ENCODE measurements around the gene NCBP3.

NCBP3 gene

DNA sequence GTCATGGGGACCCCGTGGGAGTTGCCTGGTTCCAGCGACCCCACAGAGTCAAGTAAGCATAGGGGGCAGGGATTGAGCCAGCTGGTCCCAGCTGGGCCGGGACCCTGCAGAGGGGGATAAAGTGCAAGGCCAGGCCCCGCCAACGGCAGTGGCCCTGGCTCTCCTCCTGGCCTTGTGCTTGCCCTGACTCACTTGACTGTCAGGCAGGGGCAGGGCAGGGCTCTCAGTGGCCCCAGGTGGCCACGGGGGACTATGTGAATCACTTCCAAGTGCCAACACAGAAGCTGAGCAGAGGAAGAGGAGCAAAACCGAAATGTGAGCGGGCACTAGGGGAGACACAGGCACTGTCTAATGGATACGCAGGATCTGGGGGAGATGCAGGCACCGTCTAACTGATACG, 21.6 kb upstream of the NCBP3 start:
- no peak overlapping the region for H3K9ac ChIP-seq (ENCODE audit: low read depth, low read length)
- no peak overlapping the region for H3K27ac ChIP-seq (ENCODE audit: low read length)
- no peak overlapping the region for H2AFZ ChIP-seq (ENCODE audit: low read depth, low read length)
- TF ChIP-seq, protein P1, sequence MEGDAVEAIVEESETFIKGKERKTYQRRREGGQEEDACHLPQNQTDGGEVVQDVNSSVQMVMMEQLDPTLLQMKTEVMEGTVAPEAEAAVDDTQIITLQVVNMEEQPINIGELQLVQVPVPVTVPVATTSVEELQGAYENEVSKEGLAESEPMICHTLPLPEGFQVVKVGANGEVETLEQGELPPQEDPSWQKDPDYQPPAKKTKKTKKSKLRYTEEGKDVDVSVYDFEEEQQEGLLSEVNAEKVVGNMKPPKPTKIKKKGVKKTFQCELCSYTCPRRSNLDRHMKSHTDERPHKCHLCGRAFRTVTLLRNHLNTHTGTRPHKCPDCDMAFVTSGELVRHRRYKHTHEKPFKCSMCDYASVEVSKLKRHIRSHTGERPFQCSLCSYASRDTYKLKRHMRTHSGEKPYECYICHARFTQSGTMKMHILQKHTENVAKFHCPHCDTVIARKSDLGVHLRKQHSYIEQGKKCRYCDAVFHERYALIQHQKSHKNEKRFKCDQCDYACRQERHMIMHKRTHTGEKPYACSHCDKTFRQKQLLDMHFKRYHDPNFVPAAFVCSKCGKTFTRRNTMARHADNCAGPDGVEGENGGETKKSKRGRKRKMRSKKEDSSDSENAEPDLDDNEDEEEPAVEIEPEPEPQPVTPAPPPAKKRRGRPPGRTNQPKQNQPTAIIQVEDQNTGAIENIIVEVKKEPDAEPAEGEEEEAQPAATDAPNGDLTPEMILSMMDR (IDR thresholded peaks at IDR 0.05; ENCODE audit: borderline replicate concordance, extremely low read depth, low read length, poor library complexity, severe bottlenecking) = no peak
- TF ChIP-seq EZH2 (IDR thresholded peaks at IDR 0.05; ENCODE audit: borderline replicate concordance, low read depth, low read length, severe bottlenecking) = no peak
- H3K27me3 ChIP-seq (ENCODE audit: insufficient read depth, low read length, poor library complexity) = no peaks in the 10 kb centered on the region
- peaks cover 5% of the 10 kb centered on the region; the same call in 1 of the 2 replicates for H3K36me3 ChIP-seq (ENCODE audit: insufficient read depth, low read length)
- no peaks in the 10 kb centered on the region; the same call in 1 of the 2 replicates for H4K20me1 ChIP-seq (ENCODE audit: insufficient read depth, low read length)
- H3K4me2 ChIP-seq (ENCODE audit: insufficient read depth, low read length) = no peak overlapping the region
- H3K4me3 ChIP-seq (ENCODE audit: low read depth in 1 of 2, low read length in 2 of 2) = no peak overlapping the region
- DNase-seq = no peak
- no peaks in the 10 kb centered on the region for H3K79me2 ChIP-seq (ENCODE audit: insufficient read depth, low read length)
- no peaks in the 10 kb centered on the region for H3K4me1 ChIP-seq (ENCODE audit: insufficient read depth, low read length)
- H3K9me3 ChIP-seq (ENCODE audit: insufficient read depth, low read length, severe bottlenecking) = no peaks in the 10 kb centered on the region
- ATAC-seq (ENCODE audit: insufficient read depth, low read depth) = no peak

DNA sequence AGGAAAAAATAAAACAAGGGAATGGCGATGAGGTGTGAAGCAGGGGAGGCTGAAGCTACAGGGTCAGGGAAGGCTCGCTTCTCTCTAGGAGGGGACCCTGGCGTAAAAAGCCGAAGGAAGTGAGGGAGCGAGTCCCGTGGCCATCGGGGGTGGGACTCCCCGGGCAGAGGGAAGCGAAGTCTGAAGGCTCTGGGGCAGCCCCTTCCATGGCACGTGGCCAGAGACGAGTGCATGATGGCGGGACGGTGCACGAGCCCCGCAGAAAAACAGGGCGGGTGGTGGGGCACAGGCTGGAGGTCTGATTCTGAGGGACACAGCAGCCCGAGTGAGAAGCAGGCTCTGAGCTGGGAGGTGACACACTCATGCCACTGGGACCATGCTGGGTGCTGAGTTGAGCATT, 21.1 kb upstream of the NCBP3 start:
- no peaks in the 10 kb centered on the region for H3K79me2 ChIP-seq (ENCODE audit: insufficient read depth, low read length)
- H3K27me3 ChIP-seq (ENCODE audit: insufficient read depth, low read length, poor library complexity) = no peaks in the 10 kb centered on the region
- no peak for TF ChIP-seq EZH2 (IDR thresholded peaks at IDR 0.05; ENCODE audit: borderline replicate concordance, low read depth, low read length, severe bottlenecking)
- TF ChIP-seq, protein P1 (IDR thresholded peaks at IDR 0.05; ENCODE audit: borderline replicate concordance, extremely low read depth, low read length, poor library complexity, severe bottlenecking) = no peak
- no peak for ATAC-seq (ENCODE audit: insufficient read depth, low read depth)
- H3K4me1 ChIP-seq (ENCODE audit: insufficient read depth, low read length) = no peaks in the 10 kb centered on the region
- H4K20me1 ChIP-seq (ENCODE audit: insufficient read depth, low read length) = no peaks in the 10 kb centered on the region; the same call in 1 of the 2 replicates
- no peak for DNase-seq
- H3K4me2 ChIP-seq (ENCODE audit: insufficient read depth, low read length) = no peak overlapping the region
- no peak overlapping the region for H2AFZ ChIP-seq (ENCODE audit: low read depth, low read length)
- H3K9ac ChIP-seq (ENCODE audit: low read depth, low read length) = no peak overlapping the region
- no peak overlapping the region for H3K27ac ChIP-seq (ENCODE audit: low read length)
- no peak overlapping the region for H3K4me3 ChIP-seq (ENCODE audit: low read depth in 1 of 2, low read length in 2 of 2)
- H3K9me3 ChIP-seq (ENCODE audit: insufficient read depth, low read length, severe bottlenecking) = no peaks in the 10 kb centered on the region
- peaks cover 3% of the 10 kb centered on the region; the same call in 1 of the 2 replicates for H3K36me3 ChIP-seq (ENCODE audit: insufficient read depth, low read length)

DNA sequence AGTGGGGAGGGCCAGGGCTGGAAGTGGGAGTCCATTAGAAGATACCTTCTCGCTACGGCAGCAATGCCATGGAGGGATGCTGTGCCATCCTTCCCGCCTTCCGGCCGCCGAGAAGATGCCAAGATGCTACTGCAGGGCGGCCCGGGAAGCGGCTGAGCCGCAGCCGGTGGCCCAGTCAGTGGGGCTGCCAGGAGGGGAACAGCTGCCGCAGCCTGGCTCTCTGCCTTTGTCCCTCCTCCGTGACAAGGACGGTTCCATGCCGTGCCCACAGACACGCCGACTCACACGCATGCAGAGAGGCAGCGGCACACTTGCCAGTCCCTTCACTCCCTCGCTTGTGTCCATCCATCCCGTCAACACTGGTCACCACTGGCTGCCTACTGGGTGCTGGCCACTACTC, 20.2 kb upstream of the NCBP3 start:
- Histone ChIP-seq H2AFZ (ENCODE audit: low read depth, low read length) (no peak overlapping the region), H3K9me3 (ENCODE audit: insufficient read depth, low read length, severe bottlenecking) (no peaks in the 10 kb centered on the region), H3K4me1 (ENCODE audit: insufficient read depth, low read length) (no peaks in the 10 kb centered on the region), H3K4me2 (ENCODE audit: insufficient read depth, low read length) (no peak overlapping the region), H3K27me3 (ENCODE audit: insufficient read depth, low read length, poor library complexity) (no peaks in the 10 kb centered on the region), H3K36me3 (ENCODE audit: insufficient read depth, low read length) (no peaks in the 10 kb centered on the region), H3K4me3 (ENCODE audit: low read depth in 1 of 2, low read length in 2 of 2) (no peak overlapping the region), H3K27ac (ENCODE audit: low read length) (no peak overlapping the region), H3K79me2 (ENCODE audit: insufficient read depth, low read length) (no peaks in the 10 kb centered on the region), H3K9ac (ENCODE audit: low read depth, low read length) (no peak overlapping the region), H4K20me1 (ENCODE audit: insufficient read depth, low read length) (no peaks in the 10 kb centered on the region; the same call in 1 of the 2 replicates)
- TF ChIP-seq, protein P1 (IDR thresholded peaks at IDR 0.05; ENCODE audit: borderline replicate concordance, extremely low read depth, low read length, poor library complexity, severe bottlenecking) = no peak
- TF ChIP-seq EZH2 (IDR thresholded peaks at IDR 0.05; ENCODE audit: borderline replicate concordance, low read depth, low read length, severe bottlenecking) = no peak
- no peak for DNase-seq
- no peak for ATAC-seq (ENCODE audit: insufficient read depth, low read depth)

DNA sequence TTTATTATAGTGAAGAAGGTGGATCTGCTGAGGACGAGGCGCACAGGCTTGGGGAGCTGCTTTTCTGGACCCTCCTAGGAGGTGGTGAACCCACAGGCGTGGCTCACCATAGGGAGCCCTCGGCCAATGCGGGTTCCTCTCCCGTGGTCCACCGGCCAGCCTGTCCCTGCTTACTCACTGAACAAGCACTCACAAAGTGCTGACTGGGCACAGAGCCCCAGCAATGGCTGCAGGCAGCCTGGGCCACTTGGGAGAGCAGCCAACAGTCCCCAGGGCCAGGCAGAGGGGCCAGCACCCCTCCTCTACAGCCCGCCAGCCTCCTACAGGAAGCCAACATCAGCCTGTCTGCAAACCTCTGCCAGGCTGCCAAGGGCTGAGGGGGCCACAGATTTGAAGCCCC, 19.1 kb upstream of the NCBP3 start:
- no peak for DNase-seq
- no peak overlapping the region for H3K4me2 ChIP-seq (ENCODE audit: insufficient read depth, low read length)
- no peak overlapping the region for H2AFZ ChIP-seq (ENCODE audit: low read depth, low read length)
- no peaks in the 10 kb centered on the region for H3K9me3 ChIP-seq (ENCODE audit: insufficient read depth, low read length, severe bottlenecking)
- ATAC-seq (ENCODE audit: insufficient read depth, low read depth) = no peak; the same call in 2 of the 3 replicates
- no peaks in the 10 kb centered on the region for H3K4me1 ChIP-seq (ENCODE audit: insufficient read depth, low read length)
- no peak overlapping the region for H3K27ac ChIP-seq (ENCODE audit: low read length)
- no peaks in the 10 kb centered on the region for H3K27me3 ChIP-seq (ENCODE audit: insufficient read depth, low read length, poor library complexity)
- H3K9ac ChIP-seq (ENCODE audit: low read depth, low read length) = no peak overlapping the region
- no peak for TF ChIP-seq EZH2 (IDR thresholded peaks at IDR 0.05; ENCODE audit: borderline replicate concordance, low read depth, low read length, severe bottlenecking)
- TF ChIP-seq, protein P1 (IDR thresholded peaks at IDR 0.05; ENCODE audit: borderline replicate concordance, extremely low read depth, low read length, poor library complexity, severe bottlenecking) = no peak
- no peaks in the 10 kb centered on the region; the same call in 1 of the 2 replicates for H4K20me1 ChIP-seq (ENCODE audit: insufficient read depth, low read length)
- H3K4me3 ChIP-seq (ENCODE audit: low read depth in 1 of 2, low read length in 2 of 2) = no peak overlapping the region
- H3K36me3 ChIP-seq (ENCODE audit: insufficient read depth, low read length) = peaks cover 3% of the 10 kb centered on the region; the same call in 1 of the 2 replicates
- no peaks in the 10 kb centered on the region for H3K79me2 ChIP-seq (ENCODE audit: insufficient read depth, low read length)

Data from DND-41 (cell line).